GDM1 (cell line): ENCODE data around the gene MICAL2.

ENCODE experiments used
- DNase-seq: peaks from one replicate; lab custom pipeline; 2025; lab: John Stamatoyannopoulos, UW

MICAL2 gene

DNA sequence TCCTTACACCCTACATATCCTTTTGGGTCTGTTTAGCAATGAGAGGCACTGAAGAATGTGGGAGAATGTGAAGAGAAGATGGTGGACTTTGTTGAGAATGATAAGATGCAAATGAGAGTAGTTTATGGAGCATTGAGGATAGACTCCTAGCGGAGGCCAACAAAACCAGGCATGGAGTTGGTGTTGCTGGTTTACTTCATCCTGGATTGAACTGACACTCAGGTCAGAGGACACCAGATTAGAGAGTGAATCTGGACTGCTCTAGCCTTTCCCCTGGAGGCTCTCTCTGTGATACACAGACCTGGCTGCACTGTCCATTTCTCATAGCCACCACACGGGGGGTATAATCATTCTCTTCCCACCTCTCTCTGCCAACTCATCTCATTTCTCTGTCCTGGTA is 98.7 kb downstream of the MICAL2 start:
- DNase-seq = no peak

- DNase-seq = no peak
Observed at GRCh38 chr11:12210200-12210599, 99.8 kb downstream of the MICAL2 start.

DNA sequence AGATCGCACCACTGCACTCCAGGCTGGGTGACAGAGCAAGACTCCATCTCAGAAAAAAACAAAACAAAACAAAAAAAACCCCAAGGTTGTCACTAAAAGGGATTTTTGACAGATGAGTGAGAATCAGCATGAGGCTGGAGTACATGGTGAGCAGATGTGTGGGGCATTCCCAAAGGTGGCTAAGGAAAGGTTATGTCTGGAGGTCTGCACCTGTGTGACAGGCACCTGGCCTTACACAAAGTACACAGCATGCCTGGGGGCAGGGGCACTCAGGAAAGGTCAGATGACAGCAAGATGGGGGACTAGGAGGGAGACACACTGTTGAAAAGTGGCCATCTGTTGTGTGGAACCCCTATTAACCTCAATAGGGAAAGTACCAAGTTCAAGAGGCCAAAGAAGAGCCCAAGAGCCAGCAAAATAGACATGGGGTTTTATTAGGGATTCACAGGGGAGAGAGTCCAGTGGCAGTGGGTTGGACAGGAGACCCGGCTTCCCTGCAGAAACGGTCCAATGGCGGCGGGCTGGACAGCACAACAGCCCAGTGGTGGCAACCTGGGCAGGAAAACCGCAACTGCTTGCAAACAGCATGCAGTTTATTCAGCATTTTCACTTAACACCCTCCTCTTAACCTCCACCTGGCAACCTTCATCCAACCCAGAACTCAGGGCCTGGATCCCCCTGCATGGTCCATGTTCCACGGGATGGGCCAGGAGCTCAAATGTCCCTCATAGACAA is 101.1 kb downstream of the MICAL2 start:
- DNase-seq = no peak

DNA sequence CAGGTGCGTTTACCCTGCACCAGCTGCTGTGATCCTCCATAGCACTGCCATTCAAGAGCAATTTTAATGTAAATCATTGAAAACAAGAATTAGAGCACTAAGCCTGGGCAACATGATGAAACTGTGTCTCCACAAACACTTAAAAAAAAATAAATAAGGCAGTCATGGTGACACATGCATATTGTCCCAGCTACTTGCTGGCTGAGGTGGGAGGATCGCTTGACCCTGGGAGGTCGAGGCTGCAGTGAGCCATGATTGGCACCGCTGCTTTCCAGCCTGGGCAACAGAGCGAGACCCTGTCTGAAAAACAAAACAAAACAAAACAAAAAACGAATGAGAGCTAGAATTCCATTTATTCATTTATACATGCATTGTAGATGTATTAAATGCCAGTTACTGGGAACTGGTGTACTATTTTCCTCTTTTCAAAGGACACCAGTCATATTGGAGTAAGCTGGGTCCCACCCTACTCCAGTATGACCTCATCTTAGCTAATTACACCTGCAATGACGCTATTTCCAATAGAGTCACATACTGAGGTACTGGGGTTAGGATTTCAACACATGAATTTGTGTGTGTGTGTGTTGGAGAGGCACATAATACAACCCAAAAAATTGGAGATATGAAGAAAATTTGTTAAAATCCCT is 101.9 kb downstream of the MICAL2 start:
- DNase-seq = no peak

- DNase-seq = no peak
Observed at GRCh38 chr11:12212821-12213185, 102.4 kb downstream of the MICAL2 start.

DNA sequence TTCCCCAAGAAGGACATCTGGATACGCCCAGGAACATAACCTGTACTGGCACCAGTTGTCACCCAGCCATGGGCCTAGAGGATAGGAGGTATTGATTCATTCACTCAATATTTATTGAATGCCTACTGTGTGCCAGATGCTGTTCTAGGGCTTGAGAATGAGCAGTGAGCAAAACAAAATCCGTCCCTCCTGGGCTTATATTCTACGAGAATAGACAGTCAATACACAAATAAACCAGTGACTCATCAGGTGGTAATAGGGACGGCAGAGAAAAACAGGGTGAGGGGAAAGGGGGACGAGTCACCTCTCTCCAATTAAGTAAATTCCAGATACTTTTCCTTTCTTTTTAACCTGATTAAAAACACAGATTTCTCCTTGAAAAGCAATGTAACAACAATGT is 103.5 kb downstream of the MICAL2 start:
- no peak for DNase-seq

- no peak for DNase-seq
Observed at GRCh38 chr11:12214751-12215150, 104.4 kb downstream of the MICAL2 start.

DNA sequence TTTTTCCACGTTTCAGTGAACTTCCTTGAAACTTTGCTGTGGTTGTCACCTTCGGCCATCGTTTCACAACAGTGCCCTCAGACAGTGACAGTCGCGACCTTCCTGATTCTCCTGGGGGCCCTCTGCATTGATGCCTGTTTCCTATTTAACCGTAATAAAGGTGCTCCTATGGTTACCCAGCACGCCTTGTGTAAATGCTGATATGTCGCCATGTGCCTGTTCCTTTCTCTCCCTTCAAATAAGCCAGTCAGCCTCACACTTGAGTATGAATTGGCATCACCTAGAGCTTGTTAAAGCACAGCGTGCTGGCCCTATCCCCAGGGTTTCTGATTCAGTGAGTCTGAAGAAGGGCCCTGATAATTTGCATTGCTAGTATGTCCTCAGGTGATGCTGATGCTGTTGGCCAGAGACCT is 104.8 kb downstream of the MICAL2 start:
- DNase-seq = peak; percentile 22

- no peak for DNase-seq
Observed at GRCh38 chr11:12216041-12216451, 105.7 kb downstream of the MICAL2 start.

DNA sequence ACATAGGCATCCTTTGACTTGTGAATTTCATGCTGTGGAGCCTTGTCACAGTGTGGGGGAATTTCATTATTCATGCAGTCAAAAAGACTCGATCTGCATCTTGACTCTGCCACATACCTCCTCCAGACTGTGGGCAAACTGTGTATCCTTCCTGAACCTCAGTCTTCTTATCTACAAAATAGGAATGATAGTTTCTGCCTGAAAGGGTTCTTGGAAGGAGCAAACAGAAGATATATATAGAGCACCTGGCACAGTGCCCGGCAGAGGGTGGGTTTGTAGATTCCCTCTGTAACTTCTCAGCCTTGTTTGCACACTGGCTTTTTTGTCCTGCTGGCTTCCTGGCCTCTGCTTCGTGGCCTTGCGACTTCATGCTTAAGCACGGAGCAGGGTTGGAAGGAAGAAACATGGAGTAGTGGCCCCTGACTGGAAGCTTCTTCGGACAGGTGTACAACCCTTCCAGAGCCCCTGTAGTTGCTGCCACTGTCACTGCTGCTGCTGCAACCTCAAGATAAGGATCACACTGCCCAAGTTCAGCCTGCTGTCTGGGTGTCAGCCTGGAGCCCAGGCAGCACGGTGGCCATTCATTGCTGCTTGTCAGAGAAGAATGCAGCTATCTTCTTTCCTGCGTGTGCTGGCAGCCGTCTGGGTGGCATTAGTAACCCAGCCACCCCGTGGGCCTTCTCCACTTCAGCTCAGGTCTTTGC is 106.4 kb downstream of the MICAL2 start:
- peak; percentile 49 for DNase-seq

DNA sequence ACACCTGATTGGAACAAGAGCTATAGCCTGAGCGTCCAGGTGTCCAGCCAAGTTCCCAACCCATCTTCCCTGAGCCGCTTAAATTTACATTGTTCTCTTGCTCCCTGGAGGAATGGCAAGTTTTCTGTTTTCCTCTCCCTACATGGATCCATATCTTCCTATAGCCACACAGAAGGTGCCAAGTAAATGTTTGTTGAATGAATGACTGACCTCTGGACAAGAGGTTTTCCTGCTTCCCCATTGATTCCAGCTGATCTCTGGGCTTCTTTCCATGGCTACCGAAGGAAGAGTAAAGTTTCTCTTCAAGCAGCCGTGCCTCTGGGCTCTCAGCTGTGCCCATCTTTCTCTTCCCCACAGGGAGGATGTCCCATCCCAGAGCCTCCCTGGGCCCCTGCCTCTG is 107.5 kb downstream of the MICAL2 start:
- DNase-seq = no peak

- DNase-seq = no peak
Observed at GRCh38 chr11:12218909-12219308, 108.5 kb downstream of the MICAL2 start.

DNA sequence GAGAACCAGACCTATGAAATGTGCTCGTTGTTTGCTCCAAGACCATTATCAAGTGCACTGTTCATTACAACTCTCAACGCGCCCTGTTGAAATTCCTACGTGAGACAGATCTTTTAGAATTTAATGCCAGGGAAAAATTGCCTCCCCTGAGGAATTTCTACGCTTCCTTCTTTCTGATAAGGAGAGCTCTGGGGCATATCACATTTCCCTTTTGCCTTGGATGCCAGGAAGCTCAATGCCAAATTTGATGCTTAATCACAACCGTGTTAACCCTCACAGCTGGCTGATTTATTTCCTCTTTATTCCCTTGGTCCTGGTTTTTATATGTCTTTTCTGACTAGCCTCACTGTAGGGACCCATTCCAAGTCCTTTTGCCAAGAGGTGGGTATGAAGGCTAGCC is 109.4 kb downstream of the MICAL2 start:
- DNase-seq = no peak

- no peak for DNase-seq
Observed at GRCh38 chr11:12220305-12220704, 109.9 kb downstream of the MICAL2 start.

- no peak for DNase-seq
Observed at GRCh38 chr11:12221051-12221535, 110.7 kb downstream of the MICAL2 start.

- no peak for DNase-seq
Observed at GRCh38 chr11:12222055-12222792, 111.8 kb downstream of the MICAL2 start.

GRCh38 chr11:12223771-12224536 is 113.6 kb downstream of the MICAL2 start:
- no peak for DNase-seq

DNA sequence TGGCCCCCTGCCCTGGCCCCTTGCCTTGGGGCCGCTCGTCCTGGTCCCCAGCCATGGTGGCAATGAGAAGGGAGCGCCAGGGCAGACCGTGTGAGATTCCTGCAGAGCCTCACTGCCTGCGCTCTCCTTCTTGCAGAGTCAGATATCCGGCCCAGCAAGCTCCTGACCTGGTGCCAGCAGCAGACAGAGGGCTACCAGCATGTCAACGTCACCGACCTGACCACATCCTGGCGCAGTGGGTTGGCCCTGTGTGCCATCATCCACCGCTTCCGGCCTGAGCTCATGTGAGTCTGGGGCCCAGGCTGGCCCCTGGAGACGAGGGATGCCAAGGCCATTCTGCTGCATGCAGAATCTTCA is 114.1 kb downstream of the MICAL2 start:
- peak; percentile 96 for DNase-seq

DNA sequence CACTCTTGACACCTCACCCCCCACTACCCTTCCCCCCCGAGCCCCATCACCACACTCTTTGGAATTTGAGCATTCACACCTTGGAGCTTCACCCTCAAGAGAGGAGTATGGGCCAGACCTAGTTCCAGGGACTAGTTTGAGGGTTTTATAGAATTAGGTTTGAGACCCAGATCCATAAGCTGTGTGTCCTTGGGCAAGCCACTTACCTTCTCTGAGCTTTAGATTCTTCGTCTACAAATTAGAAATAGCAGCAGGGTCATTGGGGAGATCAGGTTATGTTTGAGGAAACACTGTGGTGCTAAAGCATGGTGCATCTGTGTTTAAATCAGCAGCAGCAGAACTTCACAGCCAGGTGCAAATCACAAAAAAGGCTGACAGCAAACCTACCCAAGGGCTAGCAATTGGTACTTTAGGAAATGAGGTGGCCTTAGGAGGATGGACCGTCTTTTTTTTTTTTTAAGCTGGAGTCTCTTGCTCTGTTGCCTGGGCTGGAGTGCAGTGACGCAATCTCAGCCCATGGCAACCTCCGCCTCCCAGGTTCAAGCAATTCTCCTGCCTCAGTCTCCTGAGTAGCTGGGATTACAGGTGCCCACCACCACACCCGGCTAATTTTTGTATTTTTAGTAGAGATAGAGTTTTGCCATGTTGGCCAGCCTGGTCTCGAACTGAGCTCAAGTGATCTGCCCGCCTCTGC is 114.8 kb downstream of the MICAL2 start:
- no peak for DNase-seq

GRCh38 chr11:12226093-12226492 is 115.7 kb downstream of the MICAL2 start:
- DNase-seq = no peak
